ENCODE measurements around the gene DNAJC21. TPM values are rescaled to one million over a fixed set of nuclear protein-coding genes. Genes with fewer than 3 reads are reported as not detected.

DNAJC21 gene
- total RNA-seq, 3 donors from 2014 or later (not counting 1 experiment from before 2014, with no cell fraction given): 46.8 to 57.9 (median 56.1) TPM

DNA sequence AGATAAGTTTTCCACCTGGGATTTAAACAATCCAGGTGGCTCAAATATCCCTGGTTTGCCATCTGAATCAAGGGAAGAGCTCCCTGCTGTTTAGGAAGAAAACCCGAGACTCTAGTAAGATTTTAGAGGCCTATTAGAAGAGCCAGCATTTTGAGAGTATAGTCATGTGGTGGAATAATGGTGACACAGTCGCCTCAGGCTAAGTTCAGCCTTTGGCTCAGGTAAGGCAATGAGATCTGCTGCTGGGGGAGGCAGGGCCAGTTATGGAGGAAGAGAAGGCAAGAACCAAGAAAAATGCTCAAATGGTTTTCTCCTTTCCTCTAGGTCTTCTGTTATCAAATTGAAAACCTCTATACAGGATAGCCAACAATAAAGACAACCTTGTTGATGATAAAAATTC, 30.3 kb upstream of the DNAJC21 start:
- H3K9me3 Mint-ChIP-seq: no peaks in the 10 kb centered on the region
- H3K27me3 Mint-ChIP-seq (ENCODE audit: low read depth in 2 of 2): no peaks in the 10 kb centered on the region
- no peaks in the 10 kb centered on the region for H3K36me3 Mint-ChIP-seq
- H3K4me3 Mint-ChIP-seq: no peak overlapping the region
- H3K27ac Mint-ChIP-seq: no peak overlapping the region
- DNase-seq (no peak), ATAC-seq (no peak)
- H3K4me1 Mint-ChIP-seq: no peaks in the 10 kb centered on the region
- H3K9me3 ChIP-seq (ENCODE audit: control insufficient read depth, insufficient read depth, low read length): no peaks in the 10 kb centered on the region
- TF ChIP-seq, protein P1, sequence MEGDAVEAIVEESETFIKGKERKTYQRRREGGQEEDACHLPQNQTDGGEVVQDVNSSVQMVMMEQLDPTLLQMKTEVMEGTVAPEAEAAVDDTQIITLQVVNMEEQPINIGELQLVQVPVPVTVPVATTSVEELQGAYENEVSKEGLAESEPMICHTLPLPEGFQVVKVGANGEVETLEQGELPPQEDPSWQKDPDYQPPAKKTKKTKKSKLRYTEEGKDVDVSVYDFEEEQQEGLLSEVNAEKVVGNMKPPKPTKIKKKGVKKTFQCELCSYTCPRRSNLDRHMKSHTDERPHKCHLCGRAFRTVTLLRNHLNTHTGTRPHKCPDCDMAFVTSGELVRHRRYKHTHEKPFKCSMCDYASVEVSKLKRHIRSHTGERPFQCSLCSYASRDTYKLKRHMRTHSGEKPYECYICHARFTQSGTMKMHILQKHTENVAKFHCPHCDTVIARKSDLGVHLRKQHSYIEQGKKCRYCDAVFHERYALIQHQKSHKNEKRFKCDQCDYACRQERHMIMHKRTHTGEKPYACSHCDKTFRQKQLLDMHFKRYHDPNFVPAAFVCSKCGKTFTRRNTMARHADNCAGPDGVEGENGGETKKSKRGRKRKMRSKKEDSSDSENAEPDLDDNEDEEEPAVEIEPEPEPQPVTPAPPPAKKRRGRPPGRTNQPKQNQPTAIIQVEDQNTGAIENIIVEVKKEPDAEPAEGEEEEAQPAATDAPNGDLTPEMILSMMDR (IDR thresholded peaks at IDR 0.05): no peak
- H3K27ac ChIP-seq (ENCODE audit: low read length): no peak overlapping the region
- intact Hi-C loops (cut with micrococcal nuclease): no loop called here
- H3K36me3 ChIP-seq (ENCODE audit: control insufficient read depth, insufficient read depth, low read length): no peaks in the 10 kb centered on the region
- no peak overlapping the region for H3K4me3 ChIP-seq (ENCODE audit: low read length)
- WGBS (ENCODE audit: insufficient coverage): 98% methylated on average over 2 of the region's 2 CpGs
- no peaks in the 10 kb centered on the region for H3K4me1 ChIP-seq (ENCODE audit: control insufficient read depth, insufficient read depth, low read length)
- no peaks in the 10 kb centered on the region for H3K27me3 ChIP-seq (ENCODE audit: control insufficient read depth, insufficient read depth, low read length)

DNA sequence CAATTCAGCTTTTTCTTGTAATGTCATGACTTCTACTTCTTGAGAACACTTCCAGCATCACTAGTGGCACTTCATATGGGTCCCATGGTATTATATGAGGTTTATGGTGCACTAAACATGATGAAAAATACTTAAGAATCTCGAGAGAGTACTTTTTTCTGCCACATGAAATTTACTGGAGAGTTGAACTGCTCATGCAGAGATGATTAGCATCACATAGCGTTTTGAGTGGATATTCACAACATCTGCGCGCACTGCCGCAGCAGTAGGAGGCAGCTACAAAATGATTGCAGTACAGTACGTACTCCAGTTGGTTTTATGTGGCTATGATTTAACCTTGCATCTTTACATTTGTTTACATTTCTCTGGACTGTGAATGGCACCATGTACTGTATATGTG, 28.7 kb upstream of the DNAJC21 start:
- no peaks in the 10 kb centered on the region for H3K27me3 Mint-ChIP-seq (ENCODE audit: low read depth in 2 of 2)
- H3K36me3 Mint-ChIP-seq: no peaks in the 10 kb centered on the region
- Histone ChIP-seq H3K4me3 (ENCODE audit: low read length) (no peak overlapping the region), H3K27ac (ENCODE audit: low read length) (no peak overlapping the region), H3K27me3 (ENCODE audit: control insufficient read depth, insufficient read depth, low read length) (no peaks in the 10 kb centered on the region), H3K9me3 (ENCODE audit: control insufficient read depth, insufficient read depth, low read length) (no peaks in the 10 kb centered on the region), H3K36me3 (ENCODE audit: control insufficient read depth, insufficient read depth, low read length) (no peaks in the 10 kb centered on the region), H3K4me1 (ENCODE audit: control insufficient read depth, insufficient read depth, low read length) (no peaks in the 10 kb centered on the region)
- DNase-seq: no peak
- no peak for ATAC-seq
- TF ChIP-seq, protein P1 (IDR thresholded peaks at IDR 0.05): no peak
- H3K4me3 Mint-ChIP-seq: no peak overlapping the region
- no peak overlapping the region for H3K27ac Mint-ChIP-seq
- 98% methylated on average over 6 of the region's 6 CpGs for WGBS (ENCODE audit: insufficient coverage)
- H3K4me1 Mint-ChIP-seq: no peaks in the 10 kb centered on the region
- intact Hi-C loops (cut with micrococcal nuclease): no loop called here
- H3K9me3 Mint-ChIP-seq: no peaks in the 10 kb centered on the region

DNA sequence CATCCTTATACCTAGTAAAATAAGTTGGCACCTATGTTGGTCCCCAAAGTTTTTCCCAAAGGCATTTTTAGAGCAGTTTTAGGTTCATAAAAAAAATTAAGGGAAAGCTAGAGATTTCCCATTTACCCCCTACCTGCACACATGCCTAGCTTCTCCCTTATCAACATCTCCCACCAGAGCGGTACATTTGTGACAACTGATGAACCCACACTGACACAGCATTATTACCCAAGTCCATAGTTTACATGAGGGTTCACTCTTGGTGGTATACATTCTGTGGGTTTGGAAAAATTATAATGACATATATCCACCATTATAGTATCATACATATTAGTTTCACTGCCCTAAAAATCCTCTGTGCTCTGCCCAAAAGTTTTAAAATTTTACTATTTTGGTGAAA, 26.1 kb upstream of the DNAJC21 start:
- H3K4me3 Mint-ChIP-seq: no peak overlapping the region
- H3K27ac Mint-ChIP-seq: no peak overlapping the region
- ATAC-seq (no peak), DNase-seq (no peak)
- TF ChIP-seq, protein P1 (IDR thresholded peaks at IDR 0.05): no peak
- H3K4me1 Mint-ChIP-seq: no peaks in the 10 kb centered on the region
- intact Hi-C loops (cut with micrococcal nuclease): no loop called here
- no peaks in the 10 kb centered on the region for H3K9me3 ChIP-seq (ENCODE audit: control insufficient read depth, insufficient read depth, low read length)
- no peaks in the 10 kb centered on the region for H3K9me3 Mint-ChIP-seq
- H3K36me3 Mint-ChIP-seq: peaks cover under 1% of the 10 kb centered on the region
- H3K27me3 Mint-ChIP-seq (ENCODE audit: low read depth in 2 of 2): no peaks in the 10 kb centered on the region
- peaks cover 6% of the 10 kb centered on the region for H3K36me3 ChIP-seq (ENCODE audit: control insufficient read depth, insufficient read depth, low read length)
- H3K4me3 ChIP-seq (ENCODE audit: low read length): no peak overlapping the region
- no peak overlapping the region for H3K27ac ChIP-seq (ENCODE audit: low read length)
- WGBS (ENCODE audit: insufficient coverage): 83% methylated on average over 1 of the region's 1 CpG
- H3K4me1 ChIP-seq (ENCODE audit: control insufficient read depth, insufficient read depth, low read length): no peaks in the 10 kb centered on the region
- no peaks in the 10 kb centered on the region for H3K27me3 ChIP-seq (ENCODE audit: control insufficient read depth, insufficient read depth, low read length)

DNA sequence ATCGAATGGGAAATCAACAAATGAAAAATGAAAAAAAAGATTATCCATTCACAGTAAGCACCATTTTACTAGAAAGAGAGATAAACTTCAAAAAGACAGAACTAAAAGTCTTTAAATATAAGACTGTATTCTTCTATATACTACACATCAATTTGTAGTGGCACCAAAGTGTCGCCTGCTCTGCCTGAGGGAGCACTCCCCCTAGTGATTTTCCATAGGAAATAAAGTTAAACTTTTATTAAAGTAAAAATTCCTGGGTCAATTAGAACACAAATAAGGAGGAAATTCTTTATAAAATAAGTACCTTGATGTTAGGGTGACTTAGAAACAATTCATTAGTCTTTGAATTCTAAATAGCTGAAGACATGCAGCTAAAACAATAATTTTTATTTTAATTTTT, 23.8 kb upstream of the DNAJC21 start:
- 100% methylated on average over 1 of the region's 2 CpGs for WGBS (ENCODE audit: insufficient coverage)
- Histone ChIP-seq H3K27ac (ENCODE audit: low read length) (no peak overlapping the region), H3K4me3 (ENCODE audit: low read length) (no peak overlapping the region), H3K36me3 (ENCODE audit: control insufficient read depth, insufficient read depth, low read length) (peaks cover 24% of the 10 kb centered on the region), H3K9me3 (ENCODE audit: control insufficient read depth, insufficient read depth, low read length) (no peaks in the 10 kb centered on the region), H3K4me1 (ENCODE audit: control insufficient read depth, insufficient read depth, low read length) (no peaks in the 10 kb centered on the region), H3K27me3 (ENCODE audit: control insufficient read depth, insufficient read depth, low read length) (no peaks in the 10 kb centered on the region)
- H3K27ac Mint-ChIP-seq: no peak overlapping the region
- H3K36me3 Mint-ChIP-seq: peaks cover 6% of the 10 kb centered on the region
- intact Hi-C loops (cut with micrococcal nuclease): no loop called here
- no peak for DNase-seq
- H3K27me3 Mint-ChIP-seq (ENCODE audit: low read depth in 2 of 2): no peaks in the 10 kb centered on the region
- no peaks in the 10 kb centered on the region for H3K9me3 Mint-ChIP-seq
- ATAC-seq: no peak
- TF ChIP-seq, protein P1 (IDR thresholded peaks at IDR 0.05): no peak
- H3K4me1 Mint-ChIP-seq: peaks cover 0 to 4% of the 10 kb centered on the region in 2 donors
- H3K4me3 Mint-ChIP-seq: no peak overlapping the region
